Subcutaneous adipose tissue (tissue), 4 donors: ENCODE measurements around the gene HTRA3. TPM values are rescaled to one million over a fixed set of nuclear protein-coding genes. Genes with fewer than 3 reads are reported as not detected.

Experiments
- total RNA-seq, 4 donors: library from RNA; depleted of rRNA; stranded (reverse); fragments of >200 nt; gene quantifications; one replicate each; pipeline ENCODE4 v1.1.0, GENCODE V29; 2016
- TF ChIP-seq, protein P1 (sequence below): fragments of 450-650 bp; IDR thresholded peaks from one replicate; pipeline ENCODE4 v1.5.1; 2016; ENCODE audit warnings: low read depth, mild to moderate bottlenecking, control low read depth, antibody characterized with exemption, moderate library complexity

The HTRA3 gene
- total RNA-seq, 4 donors from 2014 or later, result 40.7 to 65.9 (median 56.9) TPM

DNA sequence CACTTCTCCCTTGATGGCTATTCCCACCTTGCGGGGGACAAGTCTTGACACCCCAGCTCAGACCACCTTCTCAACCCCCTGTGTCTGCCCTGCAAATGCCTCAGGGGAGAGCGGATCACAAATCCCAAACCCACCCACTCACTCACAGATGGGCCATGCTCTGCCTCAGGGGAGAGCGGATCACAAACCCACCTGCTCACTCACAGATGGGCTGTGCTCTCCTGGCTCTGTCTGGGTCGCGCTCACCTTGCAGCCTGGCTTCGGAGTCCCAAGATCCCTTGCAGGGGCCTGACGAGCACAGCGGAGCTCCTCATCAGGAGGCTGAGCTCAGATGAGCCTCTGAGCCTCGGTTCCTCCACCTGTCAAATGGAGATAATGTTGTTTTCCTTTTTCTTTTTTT lies 38.6 kb downstream of the HTRA3 start:
- TF ChIP-seq, protein P1, sequence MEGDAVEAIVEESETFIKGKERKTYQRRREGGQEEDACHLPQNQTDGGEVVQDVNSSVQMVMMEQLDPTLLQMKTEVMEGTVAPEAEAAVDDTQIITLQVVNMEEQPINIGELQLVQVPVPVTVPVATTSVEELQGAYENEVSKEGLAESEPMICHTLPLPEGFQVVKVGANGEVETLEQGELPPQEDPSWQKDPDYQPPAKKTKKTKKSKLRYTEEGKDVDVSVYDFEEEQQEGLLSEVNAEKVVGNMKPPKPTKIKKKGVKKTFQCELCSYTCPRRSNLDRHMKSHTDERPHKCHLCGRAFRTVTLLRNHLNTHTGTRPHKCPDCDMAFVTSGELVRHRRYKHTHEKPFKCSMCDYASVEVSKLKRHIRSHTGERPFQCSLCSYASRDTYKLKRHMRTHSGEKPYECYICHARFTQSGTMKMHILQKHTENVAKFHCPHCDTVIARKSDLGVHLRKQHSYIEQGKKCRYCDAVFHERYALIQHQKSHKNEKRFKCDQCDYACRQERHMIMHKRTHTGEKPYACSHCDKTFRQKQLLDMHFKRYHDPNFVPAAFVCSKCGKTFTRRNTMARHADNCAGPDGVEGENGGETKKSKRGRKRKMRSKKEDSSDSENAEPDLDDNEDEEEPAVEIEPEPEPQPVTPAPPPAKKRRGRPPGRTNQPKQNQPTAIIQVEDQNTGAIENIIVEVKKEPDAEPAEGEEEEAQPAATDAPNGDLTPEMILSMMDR, result no peak

DNA sequence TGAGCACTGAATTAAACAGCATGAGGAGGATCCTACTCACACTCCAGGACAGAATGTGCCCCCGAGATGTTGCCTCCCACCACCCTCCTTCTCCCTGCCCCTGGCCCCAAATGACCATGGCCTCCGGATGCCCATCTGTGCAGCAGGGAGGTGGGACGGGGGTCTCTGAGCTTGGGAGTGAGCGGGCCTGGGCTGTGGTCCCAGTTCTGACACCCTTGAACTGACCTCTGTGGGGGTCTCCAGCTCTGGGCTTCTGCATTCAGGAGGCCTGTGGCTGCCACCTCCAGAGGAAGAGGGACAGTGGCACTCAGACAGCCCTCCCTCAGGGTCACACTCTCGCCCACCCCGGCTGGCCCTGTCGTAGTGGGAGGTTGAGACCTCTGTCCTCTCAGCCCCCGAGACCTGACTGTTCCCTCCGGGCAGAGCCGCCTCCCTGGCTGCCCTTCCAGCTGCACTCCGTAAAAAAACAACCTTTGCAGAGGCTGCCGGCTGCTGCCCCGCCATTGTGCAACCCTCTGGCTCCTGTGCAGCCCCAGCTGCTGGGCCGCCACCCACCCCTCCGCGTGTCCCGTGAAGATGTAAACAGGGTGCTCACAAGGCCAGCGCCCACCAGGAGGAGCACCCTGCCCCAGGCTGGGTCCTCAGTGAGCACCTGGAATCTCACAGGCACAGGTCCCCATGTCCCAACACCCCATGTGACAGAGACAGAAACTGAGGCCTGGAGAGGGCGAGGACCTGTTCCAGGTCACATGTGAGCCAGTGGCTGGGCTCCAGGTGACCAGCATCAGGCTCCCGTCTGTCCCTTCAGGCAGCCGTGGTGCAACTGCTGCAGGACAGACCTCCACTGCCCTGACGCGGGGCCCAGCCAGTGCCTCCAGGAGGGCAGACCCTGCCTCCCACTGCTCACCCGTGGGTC lies 39.6 kb downstream of the HTRA3 start:
- TF ChIP-seq, protein P1, result no peak

GRCh38 chr4:8310306-8310705 lies 40.8 kb downstream of the HTRA3 start:
- TF ChIP-seq, protein P1, result no peak

- TF ChIP-seq, protein P1, result no peak
These were observed 41.8 kb downstream of the HTRA3 start for GRCh38 chr4:8311101-8312068.

- TF ChIP-seq, protein P1, result no peak
These were observed 42.5 kb downstream of the HTRA3 start for GRCh38 chr4:8312069-8312445.

GRCh38 chr4:8312976-8313375 lies 43.4 kb downstream of the HTRA3 start:
- TF ChIP-seq, protein P1, result no peak
